HepG2 (cell line): Measurements from ENCODE around the gene PLXNC1. TPM values are rescaled to one million over a fixed set of nuclear protein-coding genes. Genes with fewer than 3 reads are reported as not detected.

Source experiments
- ATF1 ChIP-seq: IDR thresholded peaks from 2 replicates; pipeline ENCODE4 v1.6.1; 2016; ENCODE audit warnings: mild to moderate bottlenecking, control low read depth
- BCL6 ChIP-seq: IDR thresholded peaks from 2 replicates; pipeline ENCODE4 v1.6.1; 2016; ENCODE audit warnings: missing genetic modification reagents, missing compliant biosample characterization
- CHD4 ChIP-seq: fragments of 200-600 bp; sonication (generic); IDR thresholded peaks from 2 replicates; pipeline ENCODE4 v1.7.0; 2017; ENCODE audit warnings: mild to moderate bottlenecking, low read length, borderline replicate concordance
- EP300 ChIP-seq, 3 experiments: sonication (generic) in 1 of 3; formaldehyde crosslinking in 1 of 3; IDR thresholded peaks; 2 replicates each; pipeline versions ENCODE4 v1.5.1 to v1.6.1; 2011 to 2020; ENCODE audit warnings: low read depth in 2 of 3, low read length in 2 of 3, borderline replicate concordance in 1 of 3, improper control_type of control experiment in 1 of 3, mild to moderate bottlenecking in 1 of 3, missing genetic modification reagents in 1 of 3, moderate library complexity in 1 of 3
- ERF ChIP-seq: IDR thresholded peaks from 2 replicates; pipeline ENCODE4 v1.6.1; 2018; ENCODE audit warnings: missing biosample characterization, missing genetic modification reagents
- FOXP1 ChIP-seq, 2 experiments: fragments of 450-650 bp in 1 of 2; IDR thresholded peaks; 2 replicates each; pipeline ENCODE4 v1.6.1; 2017 to 2018; ENCODE audit warnings: antibody characterized with exemption in 1 of 2
- HOXD1 ChIP-seq: sonication (generic); formaldehyde crosslinking; IDR thresholded peaks from 2 replicates; pipeline ENCODE4 v1.5.0; 2020; ENCODE audit warnings: missing genetic modification reagents
- MXI1 ChIP-seq: IDR thresholded peaks from 3 replicates; pipeline ENCODE4 v1.6.1; 2012; ENCODE audit warnings: low read depth, low read length, inconsistent platforms, borderline replicate concordance
- MZF1 ChIP-seq: sonication (generic); formaldehyde crosslinking; IDR thresholded peaks from 2 replicates; pipeline ENCODE4 v1.8.1; 2023; ENCODE audit warnings: mild to moderate bottlenecking, missing genetic modification reagents, borderline replicate concordance
- NR2C2 ChIP-seq: sonication (generic); formaldehyde crosslinking; IDR thresholded peaks from 2 replicates; pipeline ENCODE4 v1.4.0; 2020; ENCODE audit warnings: missing genetic modification reagents, mild to moderate bottlenecking, moderate library complexity, borderline replicate concordance
- NR2F2 ChIP-seq: IDR thresholded peaks from 2 replicates; pipeline ENCODE4 v1.6.1; 2012; ENCODE audit warnings: low read depth, inconsistent platforms, borderline replicate concordance
- POLR2AphosphoS2 ChIP-seq: IDR thresholded peaks from 2 replicates; pipeline ENCODE4 v1.6.1; 2011; ENCODE audit warnings: low read depth, low read length, improper control_type of control experiment
- SALL1 ChIP-seq: sonication (generic); formaldehyde crosslinking; IDR thresholded peaks from 2 replicates; pipeline ENCODE4 v1.8.0; 2022; ENCODE audit warnings: mild to moderate bottlenecking, missing genetic modification reagents
- SIX4 ChIP-seq: sonication (generic); formaldehyde crosslinking; IDR thresholded peaks from 2 replicates; pipeline ENCODE4 v1.4.0; 2020; ENCODE audit warnings: missing genetic modification reagents
- SMC3 ChIP-seq: IDR thresholded peaks from 2 replicates; pipeline ENCODE4 v1.6.1; 2011; ENCODE audit warnings: low read length, improper control_type of control experiment
- TFE3 ChIP-seq: IDR thresholded peaks from 2 replicates; pipeline ENCODE4 v1.6.1; 2016
- WIZ ChIP-seq: sonication (generic); formaldehyde crosslinking; IDR thresholded peaks from 2 replicates; pipeline ENCODE4 v1.5.1; 2020; ENCODE audit warnings: mild to moderate bottlenecking, missing genetic modification reagents
- ZFX ChIP-seq: sonication (generic); formaldehyde crosslinking; IDR thresholded peaks from 2 replicates; pipeline ENCODE4 v1.4.0; 2020; ENCODE audit warnings: mild to moderate bottlenecking, low read depth, missing genetic modification reagents, moderate library complexity
- ZNF317 ChIP-seq: sonication (generic); formaldehyde crosslinking; IDR thresholded peaks from 2 replicates; pipeline ENCODE4 v1.5.0; 2020; ENCODE audit warnings: mild to moderate bottlenecking, missing genetic modification reagents
- ZSCAN12 ChIP-seq: sonication (generic); formaldehyde crosslinking; IDR thresholded peaks from 2 replicates; pipeline ENCODE4 v1.9.0; 2021; ENCODE audit warnings: mild to moderate bottlenecking, missing genetic modification reagents
- polyA plus RNA-seq, 8 experiments: library from polyadenylated mRNA; depleted of rRNA in 3 of 8; stranded (reverse) in 7 of 8; unstranded in 1 of 8; fragments of >200 nt; fragmentation: Illumina TruSeq in 4 of 8; extraction: Trizol in 4 of 8; gene quantifications; 2 replicates each; pipeline versions ENCODE4 v1.2.1 to v1.2.3, GENCODE V29; 2011 to 2016; ENCODE audit warnings: low read depth in 4 of 8, missing spikeins in 1 of 8, mixed read lengths in 1 of 8; ENCODE audit not compliant: insufficient read depth in 1 of 8
- total RNA-seq, 5 experiments: library from RNA; depleted of rRNA; stranded (reverse); fragments of >200 nt; fragmentation: Illumina TruSeq; extraction: Trizol; gene quantifications; 2 replicates each; pipeline ENCODE4 v1.2.3, GENCODE V29; 2016; ENCODE audit warnings: low read depth in 1 of 5
- TF ChIP-seq, protein P1 (sequence below): sonication (generic); formaldehyde crosslinking; IDR thresholded peaks from 2 replicates; pipeline ENCODE4 v1.4.0; 2020; ENCODE audit warnings: missing genetic modification reagents
- TF ChIP-seq, protein P2 (sequence below): IDR thresholded peaks from 2 replicates; pipeline ENCODE4 v1.6.1; 2016; ENCODE audit warnings: low read depth, missing genetic modification reagents, missing compliant biosample characterization

Gene PLXNC1
- total and polyA plus RNA-seq, 2 of the 13 experiments (the other 11 are each of a cell fraction or from before 2014, with no cell fraction given) = 6.6 to 11.2 TPM

DNA sequence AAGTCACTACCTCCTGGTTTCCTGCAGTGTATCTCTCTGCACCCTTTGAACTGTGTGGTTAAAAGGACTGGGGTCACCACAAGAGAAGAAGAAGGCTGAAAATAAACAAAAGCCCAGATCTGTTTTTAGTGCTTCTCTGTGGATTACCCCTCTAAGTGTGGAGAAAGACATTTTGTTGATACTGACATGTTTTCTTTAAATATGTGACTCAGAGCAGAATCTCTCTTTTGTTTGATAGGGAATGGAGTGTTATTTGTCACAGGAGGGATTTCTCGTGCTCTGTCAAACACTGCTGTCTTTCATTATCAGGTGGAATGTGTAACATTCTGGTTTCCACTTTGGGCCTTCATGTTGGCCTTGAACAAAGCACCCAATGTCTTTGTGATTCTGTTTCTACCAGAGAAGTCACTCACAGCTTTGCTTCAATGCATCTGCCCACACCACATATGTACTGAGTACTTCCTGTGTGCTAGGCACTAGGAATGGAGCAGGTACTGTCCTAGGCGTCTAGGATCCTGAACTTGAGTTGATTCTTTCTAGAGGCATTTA, 82.1 kb downstream of the PLXNC1 start (continued):
- TF ChIP-seq, protein P1, sequence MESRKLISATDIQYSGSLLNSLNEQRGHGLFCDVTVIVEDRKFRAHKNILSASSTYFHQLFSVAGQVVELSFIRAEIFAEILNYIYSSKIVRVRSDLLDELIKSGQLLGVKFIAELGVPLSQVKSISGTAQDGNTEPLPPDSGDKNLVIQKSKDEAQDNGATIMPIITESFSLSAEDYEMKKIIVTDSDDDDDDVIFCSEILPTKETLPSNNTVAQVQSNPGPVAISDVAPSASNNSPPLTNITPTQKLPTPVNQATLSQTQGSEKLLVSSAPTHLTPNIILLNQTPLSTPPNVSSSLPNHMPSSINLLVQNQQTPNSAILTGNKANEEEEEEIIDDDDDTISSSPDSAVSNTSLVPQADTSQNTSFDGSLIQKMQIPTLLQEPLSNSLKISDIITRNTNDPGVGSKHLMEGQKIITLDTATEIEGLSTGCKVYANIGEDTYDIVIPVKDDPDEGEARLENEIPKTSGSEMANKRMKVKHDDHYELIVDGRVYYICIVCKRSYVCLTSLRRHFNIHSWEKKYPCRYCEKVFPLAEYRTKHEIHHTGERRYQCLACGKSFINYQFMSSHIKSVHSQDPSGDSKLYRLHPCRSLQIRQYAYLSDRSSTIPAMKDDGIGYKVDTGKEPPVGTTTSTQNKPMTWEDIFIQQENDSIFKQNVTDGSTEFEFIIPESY (CRISPR knock-in tag) = peak; percentile 37; the same call in 1 of the 2 replicates
- TF ChIP-seq NR2F2 = peak; percentile 72; the same call in 1 of the 2 replicates
- peak; percentile 69; the same call in 1 of the 2 replicates for TF ChIP-seq SALL1 (CRISPR knock-in tag)
- 0 out of 2 replicates have a peak, but pooled peaks have one; percentile 29 for TF ChIP-seq ZFX (CRISPR knock-in tag)
- TF ChIP-seq ATF1 (CRISPR knock-in tag) = 0 out of 2 replicates have a peak, but pooled peaks have one; percentile 15
- peak in 1 of 2 experiments; percentile 90; a peak in 2 of 4 replicates for TF ChIP-seq EP300 (IDR thresholded peaks at IDR 0.05; ENCODE audit: low read depth in 2 of 2, low read length in 2 of 2)
- peak; percentile 86 for TF ChIP-seq EP300 (CRISPR knock-in tag; IDR thresholded peaks at IDR 0.05; ENCODE audit: borderline replicate concordance)
- TF ChIP-seq MXI1 = peak; percentile 58; the same call in 1 of the 3 replicates
- 0 out of 2 replicates have a peak, but pooled peaks have one; percentile 57 for TF ChIP-seq SIX4
- 0 out of 2 replicates have a peak, but pooled peaks have one; percentile 27 for TF ChIP-seq ERF (CRISPR knock-in tag)
- TF ChIP-seq MZF1 = no peak
- TF ChIP-seq FOXP1 (IDR thresholded peaks at IDR 0.05) = no peak
- peak; percentile 78 for TF ChIP-seq FOXP1 (CRISPR knock-in tag; IDR thresholded peaks at IDR 0.05)
- TF ChIP-seq POLR2AphosphoS2 = no peak
- no peak for TF ChIP-seq SMC3
- peak; percentile 61; the same call in 1 of the 2 replicates for TF ChIP-seq NR2C2 (CRISPR knock-in tag)
- no peak for TF ChIP-seq ZNF317 (CRISPR knock-in tag)
- TF ChIP-seq TFE3 (CRISPR knock-in tag) = peak; percentile 87
- TF ChIP-seq ZSCAN12 (CRISPR knock-in tag) = no peak
- TF ChIP-seq HOXD1 (CRISPR knock-in tag) = 0 out of 2 replicates have a peak, but pooled peaks have one; percentile 57
- no peak for TF ChIP-seq WIZ (CRISPR knock-in tag)
- TF ChIP-seq, protein P2, sequence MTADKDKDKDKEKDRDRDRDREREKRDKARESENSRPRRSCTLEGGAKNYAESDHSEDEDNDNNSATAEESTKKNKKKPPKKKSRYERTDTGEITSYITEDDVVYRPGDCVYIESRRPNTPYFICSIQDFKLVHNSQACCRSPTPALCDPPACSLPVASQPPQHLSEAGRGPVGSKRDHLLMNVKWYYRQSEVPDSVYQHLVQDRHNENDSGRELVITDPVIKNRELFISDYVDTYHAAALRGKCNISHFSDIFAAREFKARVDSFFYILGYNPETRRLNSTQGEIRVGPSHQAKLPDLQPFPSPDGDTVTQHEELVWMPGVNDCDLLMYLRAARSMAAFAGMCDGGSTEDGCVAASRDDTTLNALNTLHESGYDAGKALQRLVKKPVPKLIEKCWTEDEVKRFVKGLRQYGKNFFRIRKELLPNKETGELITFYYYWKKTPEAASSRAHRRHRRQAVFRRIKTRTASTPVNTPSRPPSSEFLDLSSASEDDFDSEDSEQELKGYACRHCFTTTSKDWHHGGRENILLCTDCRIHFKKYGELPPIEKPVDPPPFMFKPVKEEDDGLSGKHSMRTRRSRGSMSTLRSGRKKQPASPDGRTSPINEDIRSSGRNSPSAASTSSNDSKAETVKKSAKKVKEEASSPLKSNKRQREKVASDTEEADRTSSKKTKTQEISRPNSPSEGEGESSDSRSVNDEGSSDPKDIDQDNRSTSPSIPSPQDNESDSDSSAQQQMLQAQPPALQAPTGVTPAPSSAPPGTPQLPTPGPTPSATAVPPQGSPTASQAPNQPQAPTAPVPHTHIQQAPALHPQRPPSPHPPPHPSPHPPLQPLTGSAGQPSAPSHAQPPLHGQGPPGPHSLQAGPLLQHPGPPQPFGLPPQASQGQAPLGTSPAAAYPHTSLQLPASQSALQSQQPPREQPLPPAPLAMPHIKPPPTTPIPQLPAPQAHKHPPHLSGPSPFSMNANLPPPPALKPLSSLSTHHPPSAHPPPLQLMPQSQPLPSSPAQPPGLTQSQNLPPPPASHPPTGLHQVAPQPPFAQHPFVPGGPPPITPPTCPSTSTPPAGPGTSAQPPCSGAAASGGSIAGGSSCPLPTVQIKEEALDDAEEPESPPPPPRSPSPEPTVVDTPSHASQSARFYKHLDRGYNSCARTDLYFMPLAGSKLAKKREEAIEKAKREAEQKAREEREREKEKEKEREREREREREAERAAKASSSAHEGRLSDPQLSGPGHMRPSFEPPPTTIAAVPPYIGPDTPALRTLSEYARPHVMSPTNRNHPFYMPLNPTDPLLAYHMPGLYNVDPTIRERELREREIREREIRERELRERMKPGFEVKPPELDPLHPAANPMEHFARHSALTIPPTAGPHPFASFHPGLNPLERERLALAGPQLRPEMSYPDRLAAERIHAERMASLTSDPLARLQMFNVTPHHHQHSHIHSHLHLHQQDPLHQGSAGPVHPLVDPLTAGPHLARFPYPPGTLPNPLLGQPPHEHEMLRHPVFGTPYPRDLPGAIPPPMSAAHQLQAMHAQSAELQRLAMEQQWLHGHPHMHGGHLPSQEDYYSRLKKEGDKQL (CRISPR knock-in tag) = peak; percentile 35; the same call in 1 of the 2 replicates
- peak; percentile 80 for TF ChIP-seq BCL6
- TF ChIP-seq CHD4 = peak; percentile 20; the same call in 1 of the 2 replicates
